RWPE1 (cell line): Measurements from ENCODE around the gene FCRL3.

Experiments
- CTCF ChIA-PET: fragments of 350-600 bp; sonication (Branson Sonifier 250); formaldehyde crosslinking; extraction: SDS; loops from one replicate; lab custom pipeline; 2021; lab: Yijun Ruan, JAX
- POLR2A ChIA-PET: fragments of 400-600 bp; formaldehyde crosslinking; extraction: SDS; loops from one replicate; lab custom pipeline; 2020; ENCODE audit warnings: antibody characterized with exemption; ENCODE audit not compliant: low non-redundant PET; lab: Yijun Ruan, JAX
- DNase-seq: peaks from one replicate; pipeline ENCODE4 v3.0.0; 2012; ENCODE audit warnings: low spot score
- H3K27ac ChIP-seq: fragments of 450-650 bp; 2 replicates; pipeline ENCODE4 v1.5.1; 2017
- TF ChIP-seq, protein P1 (sequence below): fragments of 450-650 bp; conservative IDR thresholded peaks from 2 replicates; pipeline ENCODE4 v1.5.1; 2017; ENCODE audit warnings: low read depth, mild to moderate bottlenecking

FCRL3 gene

GRCh38 chr1:157639800-157640199 is 60.8 kb downstream of the FCRL3 start:
- TF ChIP-seq, protein P1, sequence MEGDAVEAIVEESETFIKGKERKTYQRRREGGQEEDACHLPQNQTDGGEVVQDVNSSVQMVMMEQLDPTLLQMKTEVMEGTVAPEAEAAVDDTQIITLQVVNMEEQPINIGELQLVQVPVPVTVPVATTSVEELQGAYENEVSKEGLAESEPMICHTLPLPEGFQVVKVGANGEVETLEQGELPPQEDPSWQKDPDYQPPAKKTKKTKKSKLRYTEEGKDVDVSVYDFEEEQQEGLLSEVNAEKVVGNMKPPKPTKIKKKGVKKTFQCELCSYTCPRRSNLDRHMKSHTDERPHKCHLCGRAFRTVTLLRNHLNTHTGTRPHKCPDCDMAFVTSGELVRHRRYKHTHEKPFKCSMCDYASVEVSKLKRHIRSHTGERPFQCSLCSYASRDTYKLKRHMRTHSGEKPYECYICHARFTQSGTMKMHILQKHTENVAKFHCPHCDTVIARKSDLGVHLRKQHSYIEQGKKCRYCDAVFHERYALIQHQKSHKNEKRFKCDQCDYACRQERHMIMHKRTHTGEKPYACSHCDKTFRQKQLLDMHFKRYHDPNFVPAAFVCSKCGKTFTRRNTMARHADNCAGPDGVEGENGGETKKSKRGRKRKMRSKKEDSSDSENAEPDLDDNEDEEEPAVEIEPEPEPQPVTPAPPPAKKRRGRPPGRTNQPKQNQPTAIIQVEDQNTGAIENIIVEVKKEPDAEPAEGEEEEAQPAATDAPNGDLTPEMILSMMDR = no peak
- no peak overlapping the region for H3K27ac ChIP-seq
- CTCF ChIA-PET = no interaction called here
- POLR2A ChIA-PET = no interaction called here
- no peak for DNase-seq

- no peak overlapping the region for H3K27ac ChIP-seq
- DNase-seq = no peak
- ChIA-PET CTCF (no interaction called here), POLR2A (no interaction called here)
- TF ChIP-seq, protein P1 = no peak
Observed at GRCh38 chr1:157628773-157629172, 71.8 kb downstream of the FCRL3 start.
